SHP77 (cell line): ENCODE data around the gene SLAIN2.
"Not testable (repeated sequence)": the region's sequence is repeated elsewhere in the genome, so short reads cannot be mapped to it uniquely, and the experiment has no call there.

Experiments used
- DNase-seq, 2 experiments: peaks; one replicate each; lab custom pipeline; 2025; lab: John Stamatoyannopoulos, UW

The SLAIN2 gene

GRCh38 chr4:48445704-48446103, 104.4 kb downstream of the SLAIN2 start:
- no peak for DNase-seq

GRCh38 chr4:48446642-48447041, 105.3 kb downstream of the SLAIN2 start:
- no peak for DNase-seq

- DNase-seq = no peak
Observed at GRCh38 chr4:48449151-48449550, 107.8 kb downstream of the SLAIN2 start.

GRCh38 chr4:48450740-48451139, 109.4 kb downstream of the SLAIN2 start:
- no peak for DNase-seq

- DNase-seq = not testable (repeated sequence)
Observed at GRCh38 chr4:48451656-48452055, 110.3 kb downstream of the SLAIN2 start.

GRCh38 chr4:48454591-48454990, 113.3 kb downstream of the SLAIN2 start:
- DNase-seq = no peak

DNA sequence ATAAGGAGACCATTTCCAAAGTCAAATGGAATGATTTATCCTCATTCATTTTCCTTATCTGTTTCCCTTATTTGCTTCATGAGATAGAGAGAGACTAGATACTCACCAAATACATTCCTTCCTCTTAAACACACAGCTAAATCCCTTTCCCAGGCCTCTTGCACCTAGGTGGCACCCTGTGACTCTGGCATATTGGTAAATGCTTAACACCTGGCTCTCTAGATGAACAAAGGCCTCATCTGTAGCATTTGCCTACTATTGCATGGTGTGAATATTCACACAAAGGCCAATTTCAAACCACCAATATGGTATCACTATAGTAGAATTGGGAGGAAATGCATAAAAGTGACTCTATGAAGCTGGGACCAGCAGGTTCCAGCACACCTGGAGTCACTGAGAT, 119.7 kb downstream of the SLAIN2 start:
- no peak for DNase-seq

DNA sequence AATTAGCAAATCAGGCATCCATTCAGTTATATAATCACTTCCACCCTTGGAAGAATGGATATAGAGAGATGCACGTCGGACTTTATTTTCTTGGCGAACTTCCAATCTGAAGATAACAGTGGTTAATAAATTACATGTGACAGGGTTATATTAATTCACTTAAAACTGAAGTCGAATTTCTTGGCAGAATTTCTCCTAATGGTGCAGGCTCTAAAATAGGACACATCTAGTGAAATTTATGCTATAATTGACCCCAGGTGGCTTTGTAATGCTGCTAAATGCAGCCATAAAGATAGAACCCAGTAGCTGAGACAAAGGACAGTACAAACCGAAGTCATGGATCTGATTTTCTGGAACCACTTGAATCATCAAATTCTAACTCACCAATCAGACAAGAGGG, 121.0 kb downstream of the SLAIN2 start:
- no peak for DNase-seq

DNA sequence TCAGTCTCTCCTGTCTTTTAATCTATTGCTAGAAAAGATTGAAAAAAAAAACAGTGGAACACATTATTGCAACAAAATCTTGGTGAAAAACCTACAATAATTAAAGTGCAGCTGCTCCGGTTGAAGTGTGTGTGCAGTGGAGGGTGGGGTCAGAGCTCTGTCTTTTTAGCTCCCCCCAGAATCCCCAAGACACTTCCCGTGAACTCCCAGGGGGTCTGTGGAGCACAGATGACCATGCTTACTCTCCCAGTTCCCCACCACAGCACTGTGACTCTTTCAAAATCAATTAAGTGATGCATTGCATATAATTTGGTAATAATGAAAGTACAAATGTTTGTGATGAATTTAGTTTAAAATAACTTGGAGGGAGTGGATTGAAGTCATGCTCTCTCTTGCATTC, 126.1 kb downstream of the SLAIN2 start:
- no peak for DNase-seq

- no peak for DNase-seq
Observed at GRCh38 chr4:48467891-48468290, 126.6 kb downstream of the SLAIN2 start.

DNA sequence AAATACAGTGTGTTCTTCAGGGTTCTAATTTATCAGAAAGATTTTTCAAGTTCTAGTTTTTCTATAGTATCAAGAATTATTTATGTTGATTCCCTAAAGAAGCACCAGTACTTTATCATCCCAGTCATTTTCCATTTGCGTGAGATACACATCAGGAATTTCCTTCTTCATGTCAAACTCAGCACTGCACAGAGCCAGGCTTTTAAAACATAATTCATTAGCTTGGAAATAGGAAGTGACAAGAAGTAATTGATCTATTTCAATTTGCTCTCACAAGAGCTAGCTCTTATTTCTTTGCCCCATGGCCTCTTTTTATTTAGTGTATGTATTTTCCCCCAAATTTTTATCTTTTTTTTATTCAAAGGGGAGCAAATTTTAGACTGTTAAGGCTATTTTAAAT, 128.8 kb downstream of the SLAIN2 start:
- DNase-seq = no peak

GRCh38 chr4:48470570-48470969, 129.2 kb downstream of the SLAIN2 start:
- no peak for DNase-seq

DNA sequence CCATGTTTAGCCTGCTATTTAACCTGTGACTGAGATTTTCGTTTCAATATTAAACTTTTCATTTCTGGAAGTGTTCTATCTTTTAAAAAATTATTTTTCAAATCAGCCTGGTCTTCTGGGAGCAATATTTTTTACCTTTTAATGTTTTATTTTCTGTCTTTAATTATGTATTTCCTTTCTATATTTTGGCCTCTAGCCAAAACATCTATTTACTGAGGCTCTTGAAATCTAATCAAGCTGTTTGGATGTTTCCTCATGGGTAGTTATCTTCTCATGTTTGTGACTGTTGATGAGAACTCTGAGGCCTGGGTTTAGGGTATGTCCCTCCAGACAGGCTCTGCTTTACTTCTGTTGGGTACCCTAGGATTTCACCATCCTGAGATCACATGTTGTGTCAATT, 131.5 kb downstream of the SLAIN2 start:
- no peak for DNase-seq

DNA sequence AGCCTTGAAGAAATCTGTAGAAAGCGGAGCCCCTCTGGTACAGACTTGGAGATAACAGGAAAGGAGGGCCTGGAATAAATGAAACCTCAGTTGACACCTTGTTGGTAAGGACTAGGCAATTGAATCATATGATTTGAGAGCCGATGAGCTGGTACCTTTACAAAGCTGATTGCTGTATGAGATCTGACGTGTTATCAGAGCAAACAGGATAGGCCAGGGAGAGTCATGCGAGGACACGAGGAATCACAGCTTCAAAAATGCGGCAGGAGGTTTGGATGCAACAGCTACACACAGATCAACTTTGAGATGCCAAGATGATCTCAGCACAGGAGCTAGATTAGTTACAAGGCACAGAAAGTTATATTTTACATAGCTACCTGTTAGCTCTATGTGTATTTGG, 134.4 kb downstream of the SLAIN2 start:
- DNase-seq = no peak
